ENCODE measurements around the gene EFCAB8. TPM values are rescaled to one million over a fixed set of nuclear protein-coding genes. Genes with fewer than 3 reads are reported as not detected.
A peak's percentile ranks its signal among the peaks of the same experiment; 100 is the strongest.
"Not testable (repeated sequence)": the region's sequence is repeated elsewhere in the genome, so short reads cannot be mapped to it uniquely, and the experiment has no call there.

Gene EFCAB8
- total RNA-seq, 1 experiment from 2014 or later, result not detected

GRCh38 chr20:32943490-32944052 is 84.8 kb downstream of the EFCAB8 start:
- Histone ChIP-seq H4K20me1 (ENCODE audit: insufficient read depth) (no peaks in the 10 kb centered on the region), H3F3A (ENCODE audit: insufficient read depth, low read depth) (no peaks in the 10 kb centered on the region), H3K79me2 (ENCODE audit: low read depth) (no peaks in the 10 kb centered on the region), H3K9me2 (ENCODE audit: insufficient read depth) (no peaks in the 10 kb centered on the region), H3K4me2 (no peak overlapping the region), H3K4me3 (no peak overlapping the region), H3K36me3 (ENCODE audit: low read depth) (no peaks in the 10 kb centered on the region), H3K9me3 (ENCODE audit: insufficient read depth, low read depth) (no peaks in the 10 kb centered on the region), H2AFZ (no peak overlapping the region), H3K27ac (no peak overlapping the region), H3K27me3 (ENCODE audit: insufficient read depth, low read depth) (peaks cover 37% of the 10 kb centered on the region; the same call in 1 of the 2 replicates), H3K4me1 (replicated peaks; ENCODE audit: insufficient read depth) (no peaks in the 10 kb centered on the region)
- POLR2A ChIA-PET (ENCODE audit: unreplicated experiment), result no interaction called here
- intact Hi-C loops (cut with micrococcal nuclease; ENCODE audit: unreplicated experiment), result no loop called here
- TF ChIP-seq CTCF (conservative IDR thresholded peaks at IDR 0.05), result no peak
- TF ChIP-seq EZH2 (IDR thresholded peaks at IDR 0.05; ENCODE audit: low read depth), result no peak
- BruUV-seq (replicated peaks), result no TSS peak
- no peak for DNase-seq
- CTCF ChIA-PET, result no interaction called here

DNA sequence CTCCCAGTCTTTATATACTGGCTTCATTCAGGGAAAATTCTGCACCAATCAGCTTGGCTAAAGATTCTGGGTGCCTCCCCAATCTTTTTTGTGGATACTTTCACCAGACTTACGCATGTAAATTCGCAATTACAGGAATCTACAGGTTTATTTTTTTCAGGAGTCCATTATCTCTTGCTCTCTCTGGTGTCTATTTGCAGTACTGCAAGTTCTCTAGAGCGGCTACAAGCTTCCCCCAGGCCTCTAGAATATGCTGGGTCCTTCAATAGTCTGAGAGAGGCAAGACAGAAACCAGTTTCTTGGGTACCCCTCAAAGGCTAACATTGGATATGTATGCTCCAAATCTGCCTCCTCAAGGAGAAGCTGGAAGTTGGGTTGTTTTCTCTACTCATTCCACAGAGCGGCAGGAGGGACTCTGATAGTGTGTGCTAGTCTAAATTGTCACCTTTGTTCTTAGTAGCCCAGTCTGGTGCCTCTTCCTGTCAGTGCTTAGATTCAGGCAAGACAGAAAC is 87.0 kb downstream of the EFCAB8 start:
- no peaks in the 10 kb centered on the region for H3K9me3 ChIP-seq (ENCODE audit: insufficient read depth, low read depth)
- ChIA-PET CTCF (interaction anchor here (0.6 kb wide), 1 partner anchor 153 kb away, joined by 4 read pairs; no protein-coding TSS in a partner anchor), POLR2A (ENCODE audit: unreplicated experiment) (no interaction called here)
- intact Hi-C loops (cut with micrococcal nuclease; ENCODE audit: unreplicated experiment), result loop anchor here (5.0 kb wide), 1 partner anchor 273 kb away; the partner anchor contains the start of gene C20orf203
- H3K27me3 ChIP-seq (ENCODE audit: insufficient read depth, low read depth), result peaks cover 45% of the 10 kb centered on the region
- TF ChIP-seq EZH2 (IDR thresholded peaks at IDR 0.05; ENCODE audit: low read depth) (no peak), CTCF (conservative IDR thresholded peaks at IDR 0.05) (peak; percentile 64)
- no peaks in the 10 kb centered on the region; the same call in 1 of the 2 replicates for H4K20me1 ChIP-seq (ENCODE audit: insufficient read depth)
- H3K9me2 ChIP-seq (ENCODE audit: insufficient read depth), result no peaks in the 10 kb centered on the region
- H3K36me3 ChIP-seq (ENCODE audit: low read depth), result no peaks in the 10 kb centered on the region
- H2AFZ ChIP-seq, result no peak overlapping the region
- BruUV-seq (replicated peaks), result no TSS peak
- no peak overlapping the region for H3K4me3 ChIP-seq
- no peaks in the 10 kb centered on the region for H3F3A ChIP-seq (ENCODE audit: insufficient read depth, low read depth)
- H3K27ac ChIP-seq, result no peak overlapping the region
- no peak for DNase-seq
- H3K4me1 ChIP-seq (replicated peaks; ENCODE audit: insufficient read depth), result no peaks in the 10 kb centered on the region
- H3K4me2 ChIP-seq, result no peak overlapping the region
- no peaks in the 10 kb centered on the region for H3K79me2 ChIP-seq (ENCODE audit: low read depth)

DNA sequence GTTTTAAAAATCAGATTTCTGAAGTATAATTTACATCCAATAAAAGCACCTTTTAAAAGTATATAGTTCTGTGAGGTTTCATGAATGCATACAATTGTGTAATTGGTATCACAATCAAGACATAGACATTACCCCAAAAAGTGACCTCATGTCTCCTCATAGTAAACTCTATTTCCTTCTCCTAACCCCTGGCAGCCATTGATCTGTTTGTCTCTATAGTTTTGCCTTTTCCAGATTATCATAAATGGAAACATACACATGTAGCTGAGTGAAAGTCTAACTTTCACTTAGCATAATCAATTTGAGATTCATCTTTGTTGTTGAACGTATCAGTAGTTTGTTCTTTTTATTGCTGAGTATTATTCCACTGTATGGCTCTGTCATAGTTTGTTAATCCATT is 87.9 kb downstream of the EFCAB8 start:
- Histone ChIP-seq H3K9me3 (ENCODE audit: insufficient read depth, low read depth) (no peaks in the 10 kb centered on the region), H4K20me1 (ENCODE audit: insufficient read depth) (no peaks in the 10 kb centered on the region; the same call in 1 of the 2 replicates), H3K27me3 (ENCODE audit: insufficient read depth, low read depth) (peaks cover 44% of the 10 kb centered on the region), H2AFZ (no peak overlapping the region), H3K79me2 (ENCODE audit: low read depth) (no peaks in the 10 kb centered on the region), H3K4me3 (no peak overlapping the region), H3K4me1 (replicated peaks; ENCODE audit: insufficient read depth) (no peaks in the 10 kb centered on the region), H3K36me3 (ENCODE audit: low read depth) (no peaks in the 10 kb centered on the region), H3K4me2 (no peak overlapping the region), H3K9me2 (ENCODE audit: insufficient read depth) (no peaks in the 10 kb centered on the region), H3K27ac (no peak overlapping the region), H3F3A (ENCODE audit: insufficient read depth, low read depth) (no peaks in the 10 kb centered on the region)
- TF ChIP-seq CTCF (conservative IDR thresholded peaks at IDR 0.05) (no peak), EZH2 (IDR thresholded peaks at IDR 0.05; ENCODE audit: low read depth) (no peak)
- DNase-seq, result no peak
- ChIA-PET POLR2A (ENCODE audit: unreplicated experiment) (no interaction called here), CTCF (no interaction called here)
- BruUV-seq (replicated peaks), result no TSS peak
- intact Hi-C loops (cut with micrococcal nuclease; ENCODE audit: unreplicated experiment), result loop anchor here (5.0 kb wide), 1 partner anchor 274 kb away; the partner anchor contains the start of gene C20orf203

- H3K36me3 ChIP-seq (ENCODE audit: low read depth); intact Hi-C loops (cut with micrococcal nuclease; ENCODE audit: unreplicated experiment); H3F3A ChIP-seq (ENCODE audit: insufficient read depth, low read depth); H3K9me2 ChIP-seq (ENCODE audit: insufficient read depth); H3K4me2 ChIP-seq; H3K27ac ChIP-seq; DNase-seq; CTCF ChIA-PET; H3K9me3 ChIP-seq (ENCODE audit: insufficient read depth, low read depth); POLR2A ChIA-PET (ENCODE audit: unreplicated experiment); H3K79me2 ChIP-seq (ENCODE audit: low read depth); H3K4me1 ChIP-seq (replicated peaks; ENCODE audit: insufficient read depth); H2AFZ ChIP-seq; H3K4me3 ChIP-seq; BruUV-seq (replicated peaks); H4K20me1 ChIP-seq (ENCODE audit: insufficient read depth): not testable (repeated sequence)
- peaks cover 49% of the 10 kb centered on the region for H3K27me3 ChIP-seq (ENCODE audit: insufficient read depth, low read depth)
Measured at GRCh38 chr20:32950539-32950938, 91.8 kb downstream of the EFCAB8 start.
